HCT116 (cell line): Measurements from ENCODE around the gene ACP1. TPM values are rescaled to one million over a fixed set of nuclear protein-coding genes. Genes with fewer than 3 reads are reported as not detected.

ENCODE experiments used
- ATAC-seq: fragments of 200-7000 bp; cut with Tn5 transposase; 2 replicates; pipeline ENCODE4 v1.9.1; 2020; ENCODE audit warnings: mild to moderate bottlenecking, moderate library complexity
- BruUV-seq: library from RNA; stranded (reverse); fragments of 400-500 nt; replicated peaks from 2 replicates; lab custom pipeline; 2021; lab: Mats Ljungman, UMichigan
- CTCF ChIA-PET: fragments of 300-600 bp; sonication (Branson Sonifier 250); formaldehyde crosslinking; loops from one replicate; lab custom pipeline; 2021; ENCODE audit warnings: antibody characterized with exemption; lab: Charles Lee
- POLR2A ChIA-PET: fragments of 300-600, 350-600 bp; sonication (Branson Sonifier 250); formaldehyde crosslinking; loops from one replicate; lab custom pipeline; 2021; ENCODE audit warnings: antibody characterized with exemption; lab: Charles Lee
- RAD21 ChIA-PET, 2 experiments: fragments of 300-600 bp; sonication (Branson Sonifier 250); formaldehyde crosslinking; loops; one replicate each; lab custom pipeline; 2023; ENCODE audit warnings: low total read pairs in 2 of 2; ENCODE audit not compliant: uncharacterized antibody in 2 of 2, unreplicated experiment in 2 of 2, low non-redundant PET in 1 of 2; lab: Charles Lee
- DNase-seq: peaks from one replicate; pipeline ENCODE4 v3.0.0-alpha.2; 2010; ENCODE audit warnings: low read depth, low spot score
- H2AFZ ChIP-seq: fragments of 200-600 bp; shearing (Covaris generic), sonication (generic); 2 replicates; pipeline ENCODE4 v1.6.1; 2017; ENCODE audit warnings: low read depth, mixed run types, mixed read lengths, antibody characterized with exemption, low read length; ENCODE audit not compliant: poor library complexity, severe bottlenecking
- H3K27ac ChIP-seq: 2 replicates; pipeline ENCODE4 v1.5.1; 2012; ENCODE audit warnings: low read depth, low read length
- H3K27me3 ChIP-seq: fragments of 200-600 bp; sonication (generic); 2 replicates; pipeline ENCODE4 v1.6.1; 2016; ENCODE audit warnings: mixed run types, low read length, mixed read lengths; ENCODE audit not compliant: insufficient read depth
- H3K36me3 ChIP-seq, 2 experiments: fragments of 200-500 bp in 1 of 2; fragments of 200-600 bp in 1 of 2; sonication (Bioruptor generic) in 1 of 2; sonication (generic) in 1 of 2; 2 replicates each; pipeline versions ENCODE4 v1.5.1 to v1.6.1; 2014 to 2016; ENCODE audit warnings: low read length in 2 of 2, inconsistent platforms in 1 of 2, mixed read lengths in 1 of 2, mixed run types in 1 of 2; ENCODE audit not compliant: insufficient read depth in 2 of 2, control insufficient read depth in 1 of 2
- H3K4me1 ChIP-seq, 2 experiments: fragments of 200-600 bp in 1 of 2; sonication (generic) in 1 of 2; 2 replicates each; pipeline versions ENCODE4 v1.5.1 to v1.6.1; 2012 to 2017; ENCODE audit warnings: low read length in 2 of 2, inconsistent platforms in 1 of 2, mild to moderate bottlenecking in 1 of 2, mixed read lengths in 1 of 2, mixed run types in 1 of 2, moderate library complexity in 1 of 2; ENCODE audit not compliant: insufficient read depth in 2 of 2, control insufficient read depth in 1 of 2
- H3K4me2 ChIP-seq: fragments of 200-600 bp; sonication (generic); 2 replicates; pipeline ENCODE4 v1.6.1; 2017; ENCODE audit warnings: mixed run types, low read length, mixed read lengths
- H3K4me3 ChIP-seq, 2 experiments: fragments of 200-600 bp in 1 of 2; sonication (generic) in 1 of 2; replicated peaks in 1 of 2; 2 replicates each; pipeline ENCODE4 v1.5.1; 2011 to 2016; ENCODE audit warnings: low read length in 2 of 2, control low read depth in 1 of 2, low read depth in 1 of 2, mild to moderate bottlenecking in 1 of 2, mixed read lengths in 1 of 2, mixed run types in 1 of 2
- H3K79me2 ChIP-seq: fragments of 200-600 bp; sonication (generic); 2 replicates; pipeline ENCODE4 v1.6.1; 2017; ENCODE audit warnings: mild to moderate bottlenecking, mixed run types, low read length, moderate library complexity, mixed read lengths; ENCODE audit not compliant: insufficient read depth
- H3K9ac ChIP-seq: fragments of 200-600 bp; sonication (generic); 2 replicates; pipeline ENCODE4 v1.6.1; 2016; ENCODE audit warnings: low read length, mixed read lengths
- H3K9me2 ChIP-seq: fragments of 200-600 bp; sonication (generic), shearing (Covaris generic); 2 replicates; pipeline ENCODE4 v1.6.1; 2017; ENCODE audit warnings: mixed run types, mild to moderate bottlenecking, moderate library complexity; ENCODE audit not compliant: insufficient read depth
- H3K9me3 ChIP-seq, 2 experiments: fragments of 200-500 bp in 1 of 2; fragments of 200-600 bp in 1 of 2; sonication (Bioruptor generic) in 1 of 2; sonication (generic) in 1 of 2; 2 replicates each; pipeline ENCODE4 v1.6.1; 2014 to 2017; ENCODE audit warnings: low read length in 2 of 2, mixed read lengths in 2 of 2, inconsistent platforms in 1 of 2, low read depth in 1 of 2, mild to moderate bottlenecking in 1 of 2, mixed run types in 1 of 2, moderate library complexity in 1 of 2; ENCODE audit not compliant: control insufficient read depth in 1 of 2, insufficient read depth in 1 of 2
- H4K20me1 ChIP-seq: fragments of 200-600 bp; sonication (generic), shearing (Covaris generic); 2 replicates; pipeline ENCODE4 v1.6.1; 2017; ENCODE audit warnings: mixed run types, mild to moderate bottlenecking, moderate library complexity; ENCODE audit not compliant: insufficient read depth
- CBX3 ChIP-seq: IDR thresholded peaks from 2 replicates; pipeline ENCODE4 v1.6.1; 2012; ENCODE audit warnings: low read depth
- EZH2phosphoT487 ChIP-seq: fragments of 200-600 bp; IDR thresholded peaks from 2 replicates; pipeline ENCODE4 v1.6.1; 2018; ENCODE audit warnings: antibody characterized with exemption, borderline replicate concordance
- POLR2A ChIP-seq: IDR thresholded peaks from 2 replicates; pipeline ENCODE4 v1.7.0; 2011; ENCODE audit warnings: borderline replicate concordance; ENCODE audit not compliant: insufficient read depth, insufficient read length; ENCODE audit errors: extremely low read depth
- POLR2AphosphoS5 ChIP-seq: IDR thresholded peaks from 2 replicates; pipeline ENCODE4 v1.6.1; 2011; ENCODE audit warnings: mild to moderate bottlenecking, low read depth, low read length, moderate library complexity
- SIN3A ChIP-seq: IDR thresholded peaks from 2 replicates; pipeline ENCODE4 v1.6.1; 2012; ENCODE audit warnings: low read depth
- SRF ChIP-seq: IDR thresholded peaks from 2 replicates; pipeline ENCODE4 v1.6.1; 2012; ENCODE audit warnings: low read depth
- TCF7L2 ChIP-seq: IDR thresholded peaks from 2 replicates; pipeline ENCODE4 v1.7.0; 2011; ENCODE audit warnings: borderline replicate concordance, inconsistent platforms; ENCODE audit not compliant: insufficient read depth, insufficient read length; ENCODE audit errors: extremely low read depth
- YY1 ChIP-seq: IDR thresholded peaks from 2 replicates; pipeline ENCODE4 v1.6.1; 2011; ENCODE audit warnings: low read length, low read depth, moderate library complexity, mild to moderate bottlenecking; ENCODE audit not compliant: insufficient replicate concordance; ENCODE audit errors: extremely low read depth
- ZFX ChIP-seq: fragments of 450-650 bp; IDR thresholded peaks from 2 replicates; pipeline ENCODE4 v1.6.1; 2017
- intact Hi-C: fragments of 100-400 bp; cut with micrococcal nuclease; formaldehyde crosslinking; loops from 2 replicates; pipeline ENCODE4 v1.10.0; 2022
- total RNA-seq: library from RNA; stranded (reverse); gene quantifications from one replicate; pipeline ENCODE4 v1.2.1, GENCODE V29; 2021; ENCODE audit not compliant: unreplicated experiment
- TF ChIP-seq, protein P1 (sequence below): IDR thresholded peaks from 2 replicates; pipeline ENCODE4 v1.6.1; 2012; ENCODE audit warnings: low read depth
- TF ChIP-seq, protein P2 (sequence below), 3 experiments: fragments of 200-600 bp in 1 of 3; sonication (generic) in 1 of 3; IDR thresholded peaks in 2 of 3; conservative IDR thresholded peaks in 1 of 3; 2 replicates each; pipeline ENCODE4 v1.5.1; 2012 to 2017; ENCODE audit warnings: low read depth in 2 of 3, low read length in 2 of 3, antibody characterized with exemption in 1 of 3, borderline replicate concordance in 1 of 3, control low read depth in 1 of 3, mild to moderate bottlenecking in 1 of 3, mixed read lengths in 1 of 3, mixed run types in 1 of 3, moderate library complexity in 1 of 3; ENCODE audit not compliant: insufficient read depth in 1 of 3
- TF ChIP-seq, protein P3 (sequence below): IDR thresholded peaks from 2 replicates; pipeline ENCODE4 v1.6.1; 2012

ACP1 gene
- total RNA-seq, 1 experiment from 2014 or later, result 113 TPM

DNA sequence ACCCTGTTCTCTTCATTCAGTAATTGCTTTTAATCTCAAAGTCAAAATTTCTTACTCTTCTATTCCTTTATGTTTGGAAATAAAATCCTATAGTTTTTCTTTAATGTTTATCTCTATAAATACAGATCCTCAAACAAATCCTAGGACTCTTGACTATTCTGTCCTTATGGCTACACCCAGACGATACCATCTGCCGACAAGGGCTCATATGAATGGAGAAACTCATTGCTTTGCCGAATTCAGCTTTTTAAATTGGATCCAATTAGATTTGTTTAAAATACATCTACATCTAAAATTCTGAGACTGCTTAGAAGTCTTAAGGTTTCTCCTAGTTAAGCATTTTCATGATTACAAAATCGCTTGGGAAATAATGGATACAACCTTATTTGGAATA is 14.2 kb downstream of the ACP1 start:
- POLR2A ChIA-PET, result no interaction called here
- H3K9me3 ChIP-seq, result no peaks in the 10 kb centered on the region
- H3K4me2 ChIP-seq, result no peak overlapping the region
- H3K79me2 ChIP-seq, result peaks cover 61% of the 10 kb centered on the region
- DNase-seq, result no peak
- H3K4me1 ChIP-seq, result no peaks in the 10 kb centered on the region
- ATAC-seq, result no peak
- no peak overlapping the region for H3K9ac ChIP-seq
- no TSS peak for BruUV-seq
- intact Hi-C loops, result no loop called here
- H3K27ac ChIP-seq, result no peak overlapping the region
- H3K9me2 ChIP-seq, result no peaks in the 10 kb centered on the region
- H3K4me3 ChIP-seq, result no peak overlapping the region
- RAD21 ChIA-PET, result no interaction called here
- H4K20me1 ChIP-seq, result peaks cover 15% of the 10 kb centered on the region; the same call in 1 of the 2 replicates
- peaks cover 42 to 55% of the 10 kb centered on the region in 2 experiments for H3K36me3 ChIP-seq
- H2AFZ ChIP-seq, result no peak overlapping the region
- no peaks in the 10 kb centered on the region for H3K27me3 ChIP-seq
- TF ChIP-seq SRF, result no peak
- TF ChIP-seq POLR2A, result no peak
- no peak for TF ChIP-seq TCF7L2
- no peak for TF ChIP-seq SIN3A
- TF ChIP-seq, protein P1, sequence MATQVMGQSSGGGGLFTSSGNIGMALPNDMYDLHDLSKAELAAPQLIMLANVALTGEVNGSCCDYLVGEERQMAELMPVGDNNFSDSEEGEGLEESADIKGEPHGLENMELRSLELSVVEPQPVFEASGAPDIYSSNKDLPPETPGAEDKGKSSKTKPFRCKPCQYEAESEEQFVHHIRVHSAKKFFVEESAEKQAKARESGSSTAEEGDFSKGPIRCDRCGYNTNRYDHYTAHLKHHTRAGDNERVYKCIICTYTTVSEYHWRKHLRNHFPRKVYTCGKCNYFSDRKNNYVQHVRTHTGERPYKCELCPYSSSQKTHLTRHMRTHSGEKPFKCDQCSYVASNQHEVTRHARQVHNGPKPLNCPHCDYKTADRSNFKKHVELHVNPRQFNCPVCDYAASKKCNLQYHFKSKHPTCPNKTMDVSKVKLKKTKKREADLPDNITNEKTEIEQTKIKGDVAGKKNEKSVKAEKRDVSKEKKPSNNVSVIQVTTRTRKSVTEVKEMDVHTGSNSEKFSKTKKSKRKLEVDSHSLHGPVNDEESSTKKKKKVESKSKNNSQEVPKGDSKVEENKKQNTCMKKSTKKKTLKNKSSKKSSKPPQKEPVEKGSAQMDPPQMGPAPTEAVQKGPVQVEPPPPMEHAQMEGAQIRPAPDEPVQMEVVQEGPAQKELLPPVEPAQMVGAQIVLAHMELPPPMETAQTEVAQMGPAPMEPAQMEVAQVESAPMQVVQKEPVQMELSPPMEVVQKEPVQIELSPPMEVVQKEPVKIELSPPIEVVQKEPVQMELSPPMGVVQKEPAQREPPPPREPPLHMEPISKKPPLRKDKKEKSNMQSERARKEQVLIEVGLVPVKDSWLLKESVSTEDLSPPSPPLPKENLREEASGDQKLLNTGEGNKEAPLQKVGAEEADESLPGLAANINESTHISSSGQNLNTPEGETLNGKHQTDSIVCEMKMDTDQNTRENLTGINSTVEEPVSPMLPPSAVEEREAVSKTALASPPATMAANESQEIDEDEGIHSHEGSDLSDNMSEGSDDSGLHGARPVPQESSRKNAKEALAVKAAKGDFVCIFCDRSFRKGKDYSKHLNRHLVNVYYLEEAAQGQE, result no peak
- no peak for TF ChIP-seq EZH2phosphoT487
- no peak for TF ChIP-seq YY1
- no peak for TF ChIP-seq POLR2AphosphoS5
- TF ChIP-seq, protein P2, sequence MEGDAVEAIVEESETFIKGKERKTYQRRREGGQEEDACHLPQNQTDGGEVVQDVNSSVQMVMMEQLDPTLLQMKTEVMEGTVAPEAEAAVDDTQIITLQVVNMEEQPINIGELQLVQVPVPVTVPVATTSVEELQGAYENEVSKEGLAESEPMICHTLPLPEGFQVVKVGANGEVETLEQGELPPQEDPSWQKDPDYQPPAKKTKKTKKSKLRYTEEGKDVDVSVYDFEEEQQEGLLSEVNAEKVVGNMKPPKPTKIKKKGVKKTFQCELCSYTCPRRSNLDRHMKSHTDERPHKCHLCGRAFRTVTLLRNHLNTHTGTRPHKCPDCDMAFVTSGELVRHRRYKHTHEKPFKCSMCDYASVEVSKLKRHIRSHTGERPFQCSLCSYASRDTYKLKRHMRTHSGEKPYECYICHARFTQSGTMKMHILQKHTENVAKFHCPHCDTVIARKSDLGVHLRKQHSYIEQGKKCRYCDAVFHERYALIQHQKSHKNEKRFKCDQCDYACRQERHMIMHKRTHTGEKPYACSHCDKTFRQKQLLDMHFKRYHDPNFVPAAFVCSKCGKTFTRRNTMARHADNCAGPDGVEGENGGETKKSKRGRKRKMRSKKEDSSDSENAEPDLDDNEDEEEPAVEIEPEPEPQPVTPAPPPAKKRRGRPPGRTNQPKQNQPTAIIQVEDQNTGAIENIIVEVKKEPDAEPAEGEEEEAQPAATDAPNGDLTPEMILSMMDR (IDR thresholded peaks at IDR 0.05 in 2 of 3, conservative IDR thresholded peaks at IDR 0.05 in 1 of 3; ENCODE audit: borderline replicate concordance in 1 of 3, insufficient read depth in 1 of 3, low read depth in 2 of 3, low read length in 2 of 3), result no peak
- TF ChIP-seq ZFX, result no peak
- TF ChIP-seq CBX3, result no peak
- TF ChIP-seq, protein P3, sequence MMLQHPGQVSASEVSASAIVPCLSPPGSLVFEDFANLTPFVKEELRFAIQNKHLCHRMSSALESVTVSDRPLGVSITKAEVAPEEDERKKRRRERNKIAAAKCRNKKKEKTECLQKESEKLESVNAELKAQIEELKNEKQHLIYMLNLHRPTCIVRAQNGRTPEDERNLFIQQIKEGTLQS, result no peak
- CTCF ChIA-PET, result no interaction called here
